Activated T-helper 1 cell treated with anti-CD3 and anti-CD28 coated beads, Interleukin-12 subunit alpha, Interleukin-12 subunit beta, Interleukin-2, Interleukin-4 antibody, amounts not matched to agents 30 ng/mL and 10 ng/mL and 1 ng/mL, durations not matched to agents 14 hours and 24 hours and 36 hours (primary cell): ENCODE results near the gene TAS2R1. TPM values are rescaled to one million over a fixed set of nuclear protein-coding genes. Genes with fewer than 3 reads are reported as not detected.

Experiments
- DNase-seq: peaks from one replicate; pipeline ENCODE4 v3.0.0; 2021; ENCODE audit warnings: low spot score
- H3K27ac Mint-ChIP-seq: one replicate; pipeline ENCODE4 v1.8.0; 2021; ENCODE audit warnings: mild to moderate bottlenecking, mixed read lengths
- H3K27me3 Mint-ChIP-seq: one replicate; pipeline ENCODE4 v1.8.0; 2022; ENCODE audit warnings: mild to moderate bottlenecking, moderate library complexity, mixed read lengths; ENCODE audit not compliant: insufficient read depth
- H3K36me3 Mint-ChIP-seq: one replicate; pipeline ENCODE4 v1.8.0; 2021; ENCODE audit warnings: low read depth, mixed read lengths
- H3K4me1 Mint-ChIP-seq: one replicate; pipeline ENCODE4 v1.8.0; 2021; ENCODE audit warnings: low read depth, mixed read lengths
- H3K4me3 Mint-ChIP-seq: one replicate; pipeline ENCODE4 v1.8.0; 2021; ENCODE audit warnings: mild to moderate bottlenecking, moderate library complexity, mixed read lengths
- H3K9me3 Mint-ChIP-seq: one replicate; pipeline ENCODE4 v1.8.0; 2021; ENCODE audit warnings: mixed read lengths
- intact Hi-C: fragments of 100-400 bp; cut with micrococcal nuclease; formaldehyde crosslinking; loops from one replicate; pipeline ENCODE4 v1.15.1; 2024
- total RNA-seq: library from RNA; stranded (reverse); gene quantifications from 2 replicates; pipeline ENCODE4 v1.2.3, GENCODE V29; 2022

TAS2R1 gene, protein sequence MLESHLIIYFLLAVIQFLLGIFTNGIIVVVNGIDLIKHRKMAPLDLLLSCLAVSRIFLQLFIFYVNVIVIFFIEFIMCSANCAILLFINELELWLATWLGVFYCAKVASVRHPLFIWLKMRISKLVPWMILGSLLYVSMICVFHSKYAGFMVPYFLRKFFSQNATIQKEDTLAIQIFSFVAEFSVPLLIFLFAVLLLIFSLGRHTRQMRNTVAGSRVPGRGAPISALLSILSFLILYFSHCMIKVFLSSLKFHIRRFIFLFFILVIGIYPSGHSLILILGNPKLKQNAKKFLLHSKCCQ
- total RNA-seq: not detected in 2 replicates

DNA sequence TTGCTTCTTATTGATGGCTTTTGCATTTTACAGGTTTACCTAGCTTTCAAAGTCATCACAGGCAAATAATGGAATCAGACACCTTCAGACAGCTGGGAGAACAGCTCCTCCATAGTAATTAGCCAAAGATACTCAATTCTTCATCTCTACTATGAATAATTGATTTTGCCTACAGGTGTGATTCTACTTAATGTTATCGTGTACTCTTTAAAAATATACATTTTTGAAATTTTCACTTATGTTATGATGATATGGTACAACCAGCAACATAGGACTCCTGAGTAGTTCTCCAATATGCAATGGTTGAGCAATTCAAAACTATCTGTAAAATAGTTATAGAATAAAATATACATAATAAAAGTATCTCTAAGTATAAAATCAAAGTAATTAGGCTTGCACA, at the start of gene TAS2R1:
TSS of gene TAS2R1 (minus strand) at position 101 of the 400 bp plus-strand sequence. CDS start 319 bp downstream, outside the sequence.
- Mint-ChIP-seq H3K9me3 (peaks cover 9% of the 10 kb centered on the region), H3K4me1 (no peaks in the 10 kb centered on the region), H3K4me3 (no peak within 1 kb of the TSS), H3K27me3 (no peaks in the 10 kb centered on the region), H3K36me3 (no peaks in the 10 kb centered on the region), H3K27ac (no peak within 1 kb of the TSS)
- intact Hi-C loops: no loop called here
- DNase-seq: no peak

DNA sequence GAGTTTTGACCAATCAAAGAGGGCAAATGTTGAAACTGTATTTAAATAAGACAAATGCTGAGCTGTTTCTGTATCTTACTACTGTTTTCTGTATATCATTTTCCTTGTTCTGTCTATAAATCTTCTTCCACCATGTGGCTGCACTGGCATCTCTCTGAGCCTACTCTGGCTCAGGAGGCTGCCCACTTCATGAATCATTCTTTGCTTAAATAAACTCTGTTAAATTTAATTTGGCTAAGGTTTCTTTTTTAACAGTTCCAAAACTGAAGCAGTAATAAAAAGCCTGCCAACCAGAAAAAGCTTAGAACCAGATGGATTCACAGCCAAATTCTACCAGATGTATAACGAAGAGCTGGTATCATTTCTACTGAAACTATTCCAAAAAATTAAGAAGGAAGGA, 40.2 kb upstream of the TAS2R1 start:
- no peaks in the 10 kb centered on the region for H3K4me1 Mint-ChIP-seq
- no peaks in the 10 kb centered on the region for H3K27me3 Mint-ChIP-seq
- no peak for DNase-seq
- H3K4me3 Mint-ChIP-seq: no peak overlapping the region
- no peaks in the 10 kb centered on the region for H3K36me3 Mint-ChIP-seq
- intact Hi-C loops: no loop called here
- peaks cover 3% of the 10 kb centered on the region for H3K9me3 Mint-ChIP-seq
- no peak overlapping the region for H3K27ac Mint-ChIP-seq

DNA sequence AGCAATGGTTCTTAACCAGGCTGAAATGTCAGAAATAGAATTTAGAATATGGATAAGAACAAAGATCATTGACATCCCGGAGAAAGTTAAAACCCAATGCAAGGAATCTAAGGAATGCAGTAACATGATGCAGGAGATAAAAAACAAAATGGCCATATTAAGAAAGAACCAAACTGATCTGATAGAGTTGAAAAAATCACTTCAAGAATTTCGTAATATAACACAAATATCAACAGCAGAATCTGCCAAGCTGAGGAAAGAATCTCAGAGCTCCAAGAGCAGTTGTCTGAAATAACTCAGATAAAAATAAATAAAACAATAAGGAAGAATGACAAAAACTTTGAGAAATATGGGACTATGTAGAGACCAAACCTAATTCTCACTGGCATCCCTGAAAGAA, 37.8 kb upstream of the TAS2R1 start:
- Mint-ChIP-seq H3K4me3 (no peak overlapping the region), H3K4me1 (no peaks in the 10 kb centered on the region), H3K27me3 (no peaks in the 10 kb centered on the region), H3K9me3 (peaks cover 3% of the 10 kb centered on the region), H3K27ac (no peak overlapping the region), H3K36me3 (no peaks in the 10 kb centered on the region)
- DNase-seq: no peak
- intact Hi-C loops: no loop called here

DNA sequence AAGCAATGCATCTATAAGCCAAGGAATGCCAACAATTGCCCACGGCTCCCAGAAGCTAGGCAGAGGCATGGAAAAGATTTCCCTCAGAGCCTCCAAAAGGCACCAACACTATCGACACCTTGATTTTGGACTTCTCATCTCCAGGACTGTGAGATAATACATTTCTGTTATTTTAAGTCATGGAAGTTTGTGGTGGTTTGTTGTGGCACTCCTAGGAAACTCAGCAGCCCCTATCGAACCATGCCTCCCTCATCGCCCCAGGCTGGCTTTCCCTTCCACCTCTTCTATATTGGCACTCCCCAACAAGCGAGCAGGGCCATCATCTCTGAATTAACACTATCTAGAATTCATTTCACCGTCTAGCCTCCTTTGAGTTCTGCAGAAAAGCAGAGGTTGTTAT, 33.7 kb upstream of the TAS2R1 start:
- H3K36me3 Mint-ChIP-seq: no peaks in the 10 kb centered on the region
- H3K9me3 Mint-ChIP-seq: no peaks in the 10 kb centered on the region
- no peak overlapping the region for H3K27ac Mint-ChIP-seq
- intact Hi-C loops: no loop called here
- no peaks in the 10 kb centered on the region for H3K4me1 Mint-ChIP-seq
- no peak for DNase-seq
- H3K27me3 Mint-ChIP-seq: no peaks in the 10 kb centered on the region
- no peak overlapping the region for H3K4me3 Mint-ChIP-seq

DNA sequence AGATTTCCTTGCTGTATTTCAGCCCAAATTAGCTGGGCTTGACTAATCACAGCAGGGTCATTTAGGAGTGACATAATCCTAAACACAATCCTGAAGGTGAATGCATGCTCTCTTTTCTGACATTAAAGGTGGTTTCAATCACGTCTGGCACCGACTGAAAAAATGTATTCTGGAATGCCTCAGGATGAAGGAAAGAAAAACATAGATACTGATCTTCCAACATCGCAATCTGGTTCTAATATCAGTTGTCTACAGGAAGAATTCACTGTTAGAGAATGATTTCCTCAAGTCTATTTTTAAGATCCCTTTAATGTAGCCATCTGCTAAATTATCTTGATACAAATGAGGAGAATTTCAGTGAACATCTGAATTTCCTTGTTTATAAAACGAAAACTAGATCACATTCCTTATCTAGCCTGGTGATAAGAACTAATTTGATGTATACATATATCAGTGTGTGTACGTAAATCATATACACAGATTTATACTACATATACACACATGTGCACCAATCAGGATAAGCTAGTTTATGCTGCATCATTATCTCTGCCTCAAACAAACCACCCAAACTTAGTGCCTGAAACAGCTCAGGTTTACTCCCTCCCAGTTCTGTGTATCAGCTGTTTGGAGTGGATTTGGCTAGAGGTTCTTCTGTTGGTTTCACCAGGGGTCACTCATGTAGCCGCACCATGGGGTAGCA, 31.3 kb upstream of the TAS2R1 start:
- Mint-ChIP-seq H3K36me3 (no peaks in the 10 kb centered on the region), H3K4me1 (no peaks in the 10 kb centered on the region)

DNA sequence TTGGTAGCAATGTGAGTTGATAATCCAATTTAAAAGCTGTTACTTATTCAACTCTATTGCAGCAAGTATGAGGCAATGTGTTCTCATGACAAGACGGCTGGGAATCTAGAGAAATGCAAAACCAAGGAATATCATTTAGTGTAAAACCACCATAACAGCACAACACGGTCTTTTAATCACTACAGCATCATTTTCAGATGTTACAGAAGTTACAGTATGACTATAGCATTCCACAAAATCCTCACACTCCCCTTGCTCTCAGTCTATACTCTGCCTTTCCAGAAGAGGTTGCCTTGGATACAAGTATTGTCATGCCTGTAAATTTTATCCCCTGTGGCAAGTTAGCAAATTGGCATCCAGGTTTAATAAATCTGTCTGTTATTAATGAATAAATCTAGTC, 28.6 kb upstream of the TAS2R1 start:
- no peaks in the 10 kb centered on the region for H3K9me3 Mint-ChIP-seq
- H3K4me1 Mint-ChIP-seq: no peaks in the 10 kb centered on the region
- H3K4me3 Mint-ChIP-seq: no peak overlapping the region
- H3K27me3 Mint-ChIP-seq: no peaks in the 10 kb centered on the region
- no peaks in the 10 kb centered on the region for H3K36me3 Mint-ChIP-seq
- intact Hi-C loops: no loop called here
- no peak for DNase-seq
- no peak overlapping the region for H3K27ac Mint-ChIP-seq

More for the DNA sequence above, 31.3 kb upstream of the TAS2R1 start:
- H3K27ac Mint-ChIP-seq: no peak overlapping the region
- H3K27me3 Mint-ChIP-seq: no peaks in the 10 kb centered on the region
- intact Hi-C loops: no loop called here
- no peak overlapping the region for H3K4me3 Mint-ChIP-seq
- H3K9me3 Mint-ChIP-seq: no peaks in the 10 kb centered on the region
- DNase-seq: no peak

DNA sequence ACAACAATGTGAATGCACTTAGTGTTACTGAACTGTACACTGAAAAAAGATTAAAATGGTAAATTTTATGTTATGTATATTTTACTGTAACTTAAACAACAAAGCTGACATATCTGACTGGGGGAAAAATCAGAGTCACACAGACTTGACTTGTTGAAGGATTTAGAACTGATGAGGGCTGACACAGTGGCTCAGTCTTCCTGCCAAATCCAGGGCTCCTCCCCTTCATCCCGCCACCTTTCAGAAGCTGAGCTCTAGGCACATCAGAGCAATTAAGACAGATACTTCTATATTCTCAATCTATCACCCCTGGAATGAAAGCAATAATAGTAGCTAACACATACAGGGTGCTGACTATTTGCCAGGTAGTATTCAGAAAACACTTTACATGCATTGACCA, 27.7 kb upstream of the TAS2R1 start:
- H3K4me1 Mint-ChIP-seq: no peaks in the 10 kb centered on the region
- intact Hi-C loops: no loop called here
- no peaks in the 10 kb centered on the region for H3K9me3 Mint-ChIP-seq
- no peak overlapping the region for H3K4me3 Mint-ChIP-seq
- no peak overlapping the region for H3K27ac Mint-ChIP-seq
- H3K36me3 Mint-ChIP-seq: no peaks in the 10 kb centered on the region
- H3K27me3 Mint-ChIP-seq: no peaks in the 10 kb centered on the region
- DNase-seq: no peak

DNA sequence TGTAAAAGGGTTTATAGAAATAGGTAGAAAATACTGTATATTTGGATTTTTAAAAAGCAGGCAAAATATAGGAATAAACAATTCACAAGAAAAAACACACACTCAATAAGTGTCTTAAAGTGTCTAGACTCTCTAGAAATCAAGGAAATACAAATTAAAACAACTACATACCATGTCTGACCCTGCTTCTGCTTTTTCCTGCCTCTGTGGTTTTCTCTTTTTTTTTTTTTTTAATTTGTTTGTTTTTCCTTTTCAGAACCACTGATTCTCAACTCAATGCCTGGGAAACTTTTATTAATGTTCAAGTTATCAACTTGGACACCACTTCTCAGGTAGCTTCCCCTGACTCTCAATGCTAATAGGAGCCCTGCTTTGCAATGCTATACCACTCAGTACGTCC, 25.5 kb upstream of the TAS2R1 start:
- no peaks in the 10 kb centered on the region for H3K4me1 Mint-ChIP-seq
- H3K9me3 Mint-ChIP-seq: no peaks in the 10 kb centered on the region
- intact Hi-C loops: no loop called here
- no peak overlapping the region for H3K4me3 Mint-ChIP-seq
- H3K27ac Mint-ChIP-seq: no peak overlapping the region
- DNase-seq: no peak
- H3K27me3 Mint-ChIP-seq: no peaks in the 10 kb centered on the region
- no peaks in the 10 kb centered on the region for H3K36me3 Mint-ChIP-seq

DNA sequence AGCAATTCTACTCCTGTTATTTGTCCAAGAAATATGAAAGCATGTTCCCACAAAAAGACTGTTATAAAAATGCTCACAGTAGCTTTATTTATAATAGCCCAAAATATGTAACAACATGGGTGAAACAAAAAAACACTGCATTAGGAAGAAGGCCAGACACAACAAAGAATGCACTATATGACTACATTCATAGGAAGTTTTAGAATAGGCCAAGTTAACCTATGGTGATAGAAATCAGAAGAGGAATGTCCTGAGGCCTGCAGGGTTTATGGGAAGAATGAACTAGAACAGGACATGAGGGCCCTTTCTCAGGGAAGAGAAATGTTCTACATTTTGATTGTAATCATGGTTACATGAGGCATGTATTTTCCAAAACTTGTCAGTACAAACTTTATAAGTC, 24.7 kb upstream of the TAS2R1 start:
- DNase-seq: no peak
- Mint-ChIP-seq H3K9me3 (no peaks in the 10 kb centered on the region), H3K27ac (no peak overlapping the region), H3K27me3 (no peaks in the 10 kb centered on the region), H3K4me1 (no peaks in the 10 kb centered on the region), H3K36me3 (no peaks in the 10 kb centered on the region), H3K4me3 (no peak overlapping the region)
- intact Hi-C loops: no loop called here

DNA sequence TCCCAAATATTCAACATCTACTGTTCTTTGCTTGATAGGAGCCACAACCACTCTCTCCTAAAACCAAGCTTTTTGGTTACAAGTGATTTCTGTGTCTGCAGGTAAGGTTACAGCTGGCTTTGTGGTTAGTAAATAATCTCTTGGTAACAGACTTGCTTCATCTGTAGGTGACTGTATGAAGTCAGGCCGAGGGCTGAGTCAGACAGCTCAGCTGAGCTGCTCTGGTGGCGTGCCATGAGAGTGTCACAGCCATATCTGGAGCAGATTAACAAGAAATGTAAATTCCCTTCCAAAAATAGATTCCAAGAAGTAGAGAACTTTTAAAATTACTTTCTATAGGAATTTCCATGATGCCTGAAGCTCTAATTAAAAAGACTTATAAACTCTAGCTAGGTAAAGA, 23.7 kb upstream of the TAS2R1 start:
- Mint-ChIP-seq H3K27me3 (no peaks in the 10 kb centered on the region), H3K36me3 (no peaks in the 10 kb centered on the region), H3K27ac (no peak overlapping the region), H3K4me1 (no peaks in the 10 kb centered on the region), H3K9me3 (no peaks in the 10 kb centered on the region), H3K4me3 (no peak overlapping the region)
- no peak for DNase-seq
- intact Hi-C loops: no loop called here

DNA sequence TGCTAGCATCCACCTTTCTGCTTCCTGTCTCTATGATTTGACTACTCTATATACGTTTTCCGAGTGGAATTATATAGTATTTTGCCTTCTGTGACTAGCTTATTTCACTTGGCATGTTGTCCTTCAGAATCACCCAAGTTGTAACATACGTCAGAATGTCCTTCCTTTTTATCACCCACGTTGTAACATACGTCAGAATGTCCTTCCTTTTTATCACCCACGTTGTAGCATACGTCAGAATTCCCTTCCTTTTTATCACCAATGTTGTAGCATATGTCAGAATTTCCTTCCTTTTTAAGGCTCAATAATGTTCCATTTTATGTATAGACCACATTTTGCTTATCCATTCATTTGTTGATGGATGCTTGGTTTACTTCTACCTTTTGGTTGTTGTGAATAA, 22.9 kb upstream of the TAS2R1 start:
- no peak overlapping the region for H3K27ac Mint-ChIP-seq
- no peaks in the 10 kb centered on the region for H3K4me1 Mint-ChIP-seq
- H3K36me3 Mint-ChIP-seq: no peaks in the 10 kb centered on the region
- DNase-seq: no peak
- no peaks in the 10 kb centered on the region for H3K9me3 Mint-ChIP-seq
- no peak overlapping the region for H3K4me3 Mint-ChIP-seq
- intact Hi-C loops: no loop called here
- no peaks in the 10 kb centered on the region for H3K27me3 Mint-ChIP-seq

DNA sequence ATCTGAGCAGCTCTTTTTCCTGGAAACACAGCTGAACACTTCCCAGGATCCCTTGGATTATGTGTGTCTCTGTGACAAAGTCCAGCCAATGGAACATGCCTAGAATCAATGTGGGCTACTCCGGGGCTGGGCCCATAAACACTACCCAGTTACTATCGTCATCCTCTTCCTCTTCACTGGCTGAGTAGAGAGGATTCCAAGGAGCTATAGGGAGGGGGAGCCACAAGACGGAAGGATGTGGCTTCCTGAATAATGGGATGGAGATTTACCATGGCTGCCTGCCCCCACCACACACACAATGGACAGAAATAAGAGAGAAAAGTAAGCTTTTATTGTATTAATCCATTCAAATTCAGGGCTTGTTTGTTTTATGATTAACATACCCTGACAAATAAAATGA, 22.1 kb upstream of the TAS2R1 start:
- H3K27ac Mint-ChIP-seq: no peak overlapping the region
- no peaks in the 10 kb centered on the region for H3K36me3 Mint-ChIP-seq
- no peaks in the 10 kb centered on the region for H3K27me3 Mint-ChIP-seq
- H3K4me3 Mint-ChIP-seq: no peak overlapping the region
- no peak for DNase-seq
- H3K9me3 Mint-ChIP-seq: no peaks in the 10 kb centered on the region
- H3K4me1 Mint-ChIP-seq: no peaks in the 10 kb centered on the region
- intact Hi-C loops: no loop called here

DNA sequence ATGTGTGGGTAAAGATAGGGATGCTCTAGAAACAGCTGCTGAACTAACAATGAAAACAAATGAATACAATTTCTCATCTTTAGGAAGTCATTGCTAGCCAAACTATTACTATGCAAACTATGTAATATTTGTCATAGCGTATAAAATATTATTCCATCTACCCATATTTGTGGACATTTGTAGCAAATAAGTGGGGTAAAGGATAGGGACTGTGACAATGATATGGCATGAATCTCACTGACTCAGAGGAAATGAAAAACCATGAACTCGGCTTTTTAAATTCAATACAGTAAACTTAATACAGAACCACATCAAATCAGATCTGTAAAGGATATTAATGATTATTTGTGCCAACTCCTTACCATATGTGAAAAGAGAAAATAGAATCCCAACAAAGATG, 16.7 kb upstream of the TAS2R1 start:
- H3K27me3 Mint-ChIP-seq: no peaks in the 10 kb centered on the region
- DNase-seq: no peak
- intact Hi-C loops: no loop called here
- H3K9me3 Mint-ChIP-seq: no peaks in the 10 kb centered on the region
- H3K36me3 Mint-ChIP-seq: no peaks in the 10 kb centered on the region
- no peaks in the 10 kb centered on the region for H3K4me1 Mint-ChIP-seq
- no peak overlapping the region for H3K27ac Mint-ChIP-seq
- no peak overlapping the region for H3K4me3 Mint-ChIP-seq
